ENCODE measurements around the gene HERPUD1.

GRCh38 chr16:56895813-56896212 lies 36.1 kb upstream of the HERPUD1 start:
- TF ChIP-seq CTCF (conservative IDR thresholded peaks at IDR 0.05; ENCODE audit: low read length) (no peak), EZH2phosphoT487 (IDR thresholded peaks at IDR 0.05; ENCODE audit: borderline replicate concordance) (no peak)
